H1 (cell line): ENCODE data around the gene FADS2. TPM values are rescaled to one million over a fixed set of nuclear protein-coding genes. Genes with fewer than 3 reads are reported as not detected.

Source experiments
- ASH2L ChIP-seq: fragments of 200-600, 300-600 bp; sonication (generic); IDR thresholded peaks from one replicate; pipeline ENCODE4 v1.7.1; 2017; ENCODE audit warnings: low read length
- CBX5 ChIP-seq: fragments of 300-800, 300-1000 bp; sonication (generic); IDR thresholded peaks from 2 replicates; pipeline ENCODE4 v1.7.1; 2016; ENCODE audit warnings: antibody characterized with exemption, low read length, low read depth
- CBX8 ChIP-seq: fragments of 300-800, 300-1000 bp; sonication (generic); IDR thresholded peaks from 2 replicates; pipeline ENCODE4 v1.7.1; 2016; ENCODE audit warnings: low read depth, low read length, borderline replicate concordance
- E2F6 ChIP-seq: IDR thresholded peaks from 2 replicates; pipeline ENCODE4 v1.6.1; 2012; ENCODE audit warnings: inconsistent platforms
- MAFK ChIP-seq: IDR thresholded peaks from 2 replicates; pipeline ENCODE4 v1.6.1; 2012; ENCODE audit warnings: low read depth, mild to moderate bottlenecking, improper control_type of control experiment, low read length
- SRF ChIP-seq: IDR thresholded peaks from 2 replicates; pipeline ENCODE4 v1.6.1; 2011; ENCODE audit warnings: mild to moderate bottlenecking, low read depth, low read length, moderate library complexity
- ZNF274 ChIP-seq: IDR thresholded peaks from 2 replicates; pipeline ENCODE4 v1.7.0; 2012; ENCODE audit warnings: low read length, borderline replicate concordance; ENCODE audit errors: extremely low read depth
- polyA plus RNA-seq, 7 experiments: library from polyadenylated mRNA; depleted of rRNA in 3 of 7; stranded (reverse) in 5 of 7; unstranded in 2 of 7; fragments of >200 nt in 5 of 7; fragments of 200-250 nt in 2 of 7; gene quantifications; 1 replicate in 5 of 7; 2 replicates in 1 of 7; 4 replicates in 1 of 7; pipeline versions ENCODE4 v1.2.1 to v1.2.3, GENCODE V29; 2011 to 2013; ENCODE audit warnings: missing spikeins in 2 of 7, mixed read lengths in 2 of 7
- total RNA-seq: library from RNA; stranded (reverse); fragmentation: NEBNext Ultra II Directional; extraction: Animal tissue kit (Norgen Biotek cat#: 25700); gene quantifications from 2 replicates; pipeline ENCODE4 v1.2.1, GENCODE V29; 2021

The FADS2 gene
- total and polyA plus RNA-seq, 2 of the 8 experiments (the other 6 are each of a cell fraction or from before 2014, with no cell fraction given): 499 to 701 TPM

GRCh38 chr11:61911701-61912529 lies 83.8 kb downstream of the FADS2 start (continued):
- no peak for TF ChIP-seq E2F6
- no peak for TF ChIP-seq CBX5
- no peak for TF ChIP-seq MAFK
- no peak for TF ChIP-seq ASH2L
- TF ChIP-seq SRF: no peak
- no peak for TF ChIP-seq ZNF274
- TF ChIP-seq CBX8: no peak
